HG02588 (cell line): ENCODE data around the gene RIN1.

ENCODE experiments used
- ATAC-seq: cut with Tn5 transposase; IDR thresholded peaks from one replicate; pipeline ENCODE4 v1.9.1; 2021; ENCODE audit warnings: mild to moderate bottlenecking, moderate library complexity; ENCODE audit not compliant: unreplicated experiment

Gene RIN1

DNA sequence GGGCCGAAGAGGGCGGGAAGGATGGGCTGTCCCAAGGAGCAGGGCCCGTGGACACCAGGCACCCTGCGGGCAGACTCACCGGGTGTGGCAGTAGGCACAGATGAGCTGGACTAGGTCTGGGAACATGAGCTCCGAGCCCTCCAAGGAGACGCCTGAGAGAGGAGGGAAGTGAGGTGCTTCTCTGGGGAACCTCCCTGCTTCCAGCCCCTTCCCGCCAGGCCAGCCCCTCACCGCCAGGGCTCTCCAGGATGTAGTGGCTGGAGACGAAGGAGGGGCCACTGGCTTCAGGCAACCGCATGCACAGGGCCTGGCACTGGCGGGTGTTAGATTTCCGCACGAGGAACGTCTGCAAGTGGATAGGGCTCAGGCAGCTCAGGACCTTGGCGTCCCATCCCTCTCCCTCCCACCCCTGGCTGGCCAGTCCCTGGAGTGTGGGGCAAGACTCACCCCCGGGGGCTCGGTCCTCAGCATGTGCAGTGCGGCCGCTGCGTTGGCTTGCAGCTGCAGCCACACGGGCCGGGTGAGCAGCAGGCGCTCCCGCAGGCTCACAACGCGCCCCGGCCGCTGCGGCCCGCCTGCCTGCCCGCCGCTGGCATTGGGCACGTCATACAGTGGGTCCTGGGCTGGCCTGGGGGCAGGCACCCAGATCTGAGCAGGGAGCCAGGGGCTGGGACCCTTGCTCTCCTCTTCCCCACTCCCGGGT is 552 bp downstream of the RIN1 start:
- no peak for ATAC-seq

DNA sequence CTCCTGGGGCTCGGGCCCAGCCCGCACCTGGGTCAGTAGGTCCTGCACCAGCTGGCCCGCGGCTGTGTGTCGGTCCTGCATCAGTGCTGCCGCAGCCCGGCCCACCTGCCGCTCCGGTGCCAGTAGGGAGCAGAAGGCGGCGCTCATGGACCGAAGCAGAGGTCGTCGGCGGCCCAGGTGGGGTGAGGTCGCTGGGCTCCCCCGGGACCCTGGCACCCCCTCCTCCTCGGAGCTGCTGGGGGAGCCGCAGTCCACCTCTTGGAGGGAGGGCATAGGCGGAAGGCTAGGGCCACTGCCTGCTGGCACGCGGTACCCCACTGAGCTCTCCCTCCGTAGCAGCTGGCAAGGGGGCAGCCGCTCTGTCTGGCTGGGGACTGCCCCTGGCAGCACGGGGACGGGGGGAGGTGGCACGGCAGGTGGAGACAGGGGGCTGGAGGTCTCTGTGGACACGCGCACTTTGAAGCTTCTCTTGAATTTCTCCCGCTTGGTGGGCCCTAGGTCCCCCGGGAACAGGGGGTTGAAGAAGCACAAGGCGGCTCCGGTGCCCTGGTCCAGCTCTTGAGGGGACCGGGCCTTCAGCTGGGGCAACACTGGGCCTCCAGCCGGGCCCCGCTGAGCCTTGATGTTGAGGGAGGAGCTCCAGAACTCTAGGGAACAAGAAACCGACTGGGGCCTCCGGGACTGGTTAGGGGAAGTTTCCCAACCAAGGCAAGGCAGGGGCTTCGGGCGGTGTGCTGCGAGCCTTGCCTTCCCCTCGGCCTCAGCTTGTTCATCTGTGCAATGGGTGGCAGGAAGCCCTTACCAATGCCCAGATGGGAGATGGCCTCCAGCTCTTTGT is 1.4 kb downstream of the RIN1 start:
- no peak for ATAC-seq

DNA sequence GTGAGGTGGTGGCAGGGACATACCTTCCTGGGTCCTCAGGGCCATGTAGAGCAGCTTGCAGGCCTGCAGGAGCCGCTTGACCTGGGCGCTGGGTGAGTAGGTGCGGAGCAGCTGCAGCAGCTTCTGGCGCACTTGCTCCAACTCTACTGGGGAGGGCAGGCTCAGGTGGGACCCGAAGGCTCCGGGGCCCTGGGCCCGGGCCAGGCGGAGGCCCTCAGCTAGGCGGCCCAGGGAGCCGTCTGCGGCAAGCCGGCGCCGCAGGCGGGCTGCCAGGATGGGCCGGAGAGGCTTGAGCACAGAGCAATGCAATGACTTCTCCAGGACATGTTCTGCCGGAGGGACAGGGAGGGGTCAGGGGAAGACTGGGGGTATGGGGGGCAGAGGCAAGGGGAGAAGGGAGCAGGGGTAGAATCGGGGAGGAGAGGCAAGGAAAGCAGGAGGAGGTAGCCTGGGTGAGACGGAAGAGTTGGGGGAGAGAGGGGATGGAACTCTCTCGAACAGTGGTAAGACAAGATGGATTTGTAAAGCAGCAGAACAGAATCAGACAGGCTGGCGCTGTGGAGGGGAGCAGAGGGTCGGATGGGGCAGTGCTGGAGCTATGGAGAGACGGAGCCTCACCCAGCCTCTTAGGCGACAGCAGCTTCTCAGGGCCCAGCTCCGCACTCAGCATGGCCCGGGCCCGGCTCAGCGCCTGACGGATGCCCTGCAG is 2.2 kb downstream of the RIN1 start:
- no peak for ATAC-seq

DNA sequence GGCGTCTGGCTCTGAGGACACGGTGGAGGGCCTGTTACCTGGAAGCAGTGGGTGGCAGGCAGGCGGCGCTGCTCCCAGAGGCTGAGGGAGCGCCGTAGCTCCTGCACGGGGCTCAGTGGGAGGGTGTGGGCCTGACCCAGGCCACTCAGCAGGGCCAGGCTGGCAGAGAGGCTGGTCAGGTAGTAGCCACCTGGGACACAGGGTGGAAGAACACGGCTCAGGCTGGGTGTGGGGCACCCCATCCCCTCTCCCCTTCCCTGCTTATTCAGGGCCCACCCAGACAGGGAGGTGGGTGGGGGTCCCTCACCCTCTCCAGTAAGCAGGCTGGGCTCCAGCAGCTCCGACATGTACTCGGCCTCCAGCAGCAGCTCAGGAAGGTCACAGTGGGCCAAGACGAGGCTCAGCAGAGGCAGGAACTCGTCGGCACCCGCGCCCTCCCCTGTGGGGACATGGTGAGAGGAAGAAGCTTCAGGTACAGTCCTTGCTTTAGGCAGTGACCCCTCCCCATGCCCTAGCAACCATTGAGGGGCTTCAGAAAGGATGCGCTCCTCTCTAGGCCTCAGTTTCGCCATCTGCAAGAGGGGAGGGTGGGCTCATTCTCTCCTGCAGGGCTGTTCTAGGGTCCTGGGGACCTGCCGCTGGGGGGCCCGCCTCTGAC is 2.9 kb downstream of the RIN1 start:
- no peak for ATAC-seq

DNA sequence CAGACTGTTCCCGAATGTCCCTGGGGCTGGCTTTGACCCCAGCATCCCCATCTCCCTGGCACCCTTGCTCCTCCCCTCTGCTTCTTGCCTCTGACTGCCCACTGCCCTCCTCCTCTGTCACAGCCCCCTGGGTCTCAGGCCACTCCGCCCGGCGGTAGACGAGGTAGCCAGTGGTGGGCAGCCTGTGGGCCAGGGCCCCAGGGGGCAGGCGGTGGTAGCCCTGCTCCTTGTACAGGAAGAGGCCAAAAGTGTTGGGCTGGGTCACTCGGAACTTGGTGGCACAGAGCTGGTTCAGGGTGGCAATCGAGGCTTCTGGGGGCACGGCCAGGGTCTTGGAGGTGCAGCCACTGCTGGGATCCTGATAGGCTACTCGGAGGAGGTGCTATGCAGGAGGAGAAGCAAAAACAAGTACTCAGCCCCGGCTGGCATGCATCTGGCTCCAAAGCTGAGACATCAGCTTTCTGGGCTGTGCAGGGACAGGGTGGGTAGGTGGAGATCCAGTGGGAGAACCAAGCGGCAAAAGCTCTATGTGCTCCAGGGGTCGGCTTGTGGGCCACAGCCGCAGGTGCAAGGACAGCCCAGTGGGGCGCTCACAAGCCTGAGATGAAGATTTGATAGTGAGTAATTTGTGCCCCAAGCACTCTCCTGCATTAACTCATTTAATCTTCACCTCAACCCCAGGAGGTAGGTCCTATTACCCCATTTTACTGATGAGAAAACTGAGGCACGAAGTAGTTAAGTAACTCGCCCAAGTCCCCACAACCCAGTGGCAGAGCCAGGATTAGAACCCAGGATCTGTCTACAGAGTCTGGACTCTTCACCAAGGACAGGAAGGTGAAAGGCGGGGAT is 3.6 kb downstream of the RIN1 start:
- no peak for ATAC-seq

DNA sequence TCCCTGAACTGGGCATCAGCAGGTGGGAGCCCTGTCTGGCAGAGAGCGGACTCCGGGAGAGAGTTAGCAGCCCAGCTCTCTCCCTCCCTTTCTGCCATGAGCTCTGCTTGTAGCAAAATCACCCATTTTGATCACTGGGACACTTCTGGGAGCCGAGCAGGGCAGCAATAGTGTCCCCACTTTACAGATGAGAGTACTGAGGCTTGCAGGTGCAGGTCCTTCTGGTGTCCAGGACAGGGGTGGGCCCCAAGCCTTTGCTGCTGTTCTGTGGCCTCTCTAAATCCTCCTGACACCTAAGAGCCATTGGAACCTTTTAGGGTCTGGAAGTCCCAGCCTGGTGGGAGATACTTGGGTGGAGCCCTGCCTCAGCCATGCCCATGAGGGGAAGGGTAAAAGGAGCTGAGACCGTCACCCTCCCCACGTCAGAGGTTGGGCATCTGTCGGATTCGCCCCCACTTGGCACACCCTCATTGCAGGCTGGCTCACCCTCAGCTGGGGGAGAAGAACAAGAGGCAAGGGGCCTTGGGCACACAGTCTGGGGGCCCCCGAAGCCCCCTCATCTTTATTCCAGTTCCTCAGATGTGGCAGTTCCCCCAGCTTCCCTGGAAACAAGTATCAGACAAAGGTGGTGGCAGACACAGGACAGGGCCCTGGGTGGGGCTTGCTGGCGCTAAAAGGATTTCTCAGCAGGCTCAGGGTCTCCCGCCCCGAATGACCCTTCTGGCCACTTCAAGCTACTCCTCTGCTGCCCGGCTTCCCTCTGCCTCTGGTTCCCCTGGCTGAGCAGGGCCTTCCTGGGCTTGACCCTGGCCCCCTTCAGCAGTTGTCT is 4.5 kb downstream of the RIN1 start:
- ATAC-seq, result no peak

DNA sequence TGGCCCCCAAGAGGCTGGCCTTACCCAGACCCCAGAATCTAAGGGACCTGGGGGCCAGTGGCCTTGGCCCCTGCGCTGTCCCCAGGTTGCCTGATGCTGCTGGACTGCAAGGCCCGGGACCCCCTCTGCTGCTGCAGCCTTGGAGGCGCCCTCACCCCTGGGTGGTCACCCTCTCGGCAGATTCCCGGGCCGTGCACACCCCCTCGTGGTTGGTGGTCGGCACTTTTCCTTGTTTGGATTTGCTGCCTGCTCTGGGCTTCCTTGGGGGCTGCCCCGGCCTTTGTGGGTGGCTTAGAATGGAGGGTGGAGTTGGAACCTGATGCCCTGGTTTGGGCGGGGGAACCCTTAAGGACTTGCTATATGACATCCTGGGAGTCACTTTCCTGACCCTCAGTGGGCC is 5.3 kb downstream of the RIN1 start:
- no peak for ATAC-seq

DNA sequence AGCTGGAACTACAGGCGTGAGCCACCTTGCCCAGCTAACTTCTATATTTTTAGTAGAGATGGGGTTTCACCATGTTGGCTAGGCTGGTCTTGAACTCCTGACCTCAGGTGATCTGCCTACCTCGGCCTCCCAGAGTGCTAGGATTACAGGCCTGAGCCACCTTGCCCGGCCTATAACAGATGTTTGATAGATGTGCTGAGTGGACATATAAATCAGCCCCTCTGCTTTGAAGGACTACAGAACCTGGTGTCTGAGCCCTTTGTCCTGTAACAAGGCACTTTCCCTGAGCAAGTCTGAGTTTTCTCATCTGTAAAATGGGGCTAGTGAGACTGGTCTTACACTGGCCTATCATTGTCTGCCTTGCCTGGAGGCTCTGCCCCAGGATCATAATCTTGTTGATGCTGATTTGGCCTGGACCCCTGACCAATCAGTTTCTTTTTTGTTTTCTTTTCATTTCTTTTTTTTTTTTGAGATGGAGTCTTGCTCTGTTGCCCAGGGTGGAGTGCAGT is 7.0 kb downstream of the RIN1 start:
- no peak for ATAC-seq

DNA sequence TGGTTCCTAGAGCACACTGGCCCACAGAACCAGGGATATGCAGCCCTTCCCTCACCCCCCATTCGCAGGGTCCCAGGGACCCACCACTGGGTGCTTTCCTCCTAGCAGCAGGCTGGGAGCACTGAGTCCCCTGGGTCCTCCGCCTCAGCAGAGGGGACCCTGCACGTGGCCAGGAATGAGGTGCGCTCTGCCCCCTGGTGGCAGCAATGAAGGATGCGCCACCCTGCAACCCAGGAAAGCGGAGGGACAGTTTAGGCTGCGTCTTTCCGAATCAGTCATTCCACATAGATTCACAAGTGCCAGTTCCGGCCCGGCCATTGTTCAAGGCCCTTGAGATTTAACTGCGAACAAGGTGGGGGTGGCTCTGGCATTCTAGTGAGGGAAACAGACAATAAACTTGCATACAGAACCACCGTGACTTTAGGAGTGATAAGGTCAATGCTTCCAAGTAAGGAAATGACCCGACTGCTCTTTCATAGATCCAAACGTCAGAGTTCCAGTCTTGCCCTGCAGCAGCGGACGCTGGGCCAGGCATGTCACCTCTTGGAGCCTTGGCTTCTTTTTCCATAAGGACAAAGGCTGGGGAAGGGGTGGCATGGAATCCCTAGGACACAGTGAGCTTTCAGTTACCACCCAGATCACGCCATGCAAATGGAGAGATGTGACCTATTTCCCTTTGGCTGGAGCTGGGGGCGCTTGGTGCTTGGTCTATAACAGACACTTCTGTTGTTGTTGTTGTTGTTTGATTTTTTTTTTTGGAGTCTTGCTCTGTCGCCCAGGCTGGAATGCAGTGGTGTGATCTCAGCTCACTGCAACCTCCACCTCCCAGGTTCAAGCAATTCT is 7.7 kb downstream of the RIN1 start:
- no peak for ATAC-seq

DNA sequence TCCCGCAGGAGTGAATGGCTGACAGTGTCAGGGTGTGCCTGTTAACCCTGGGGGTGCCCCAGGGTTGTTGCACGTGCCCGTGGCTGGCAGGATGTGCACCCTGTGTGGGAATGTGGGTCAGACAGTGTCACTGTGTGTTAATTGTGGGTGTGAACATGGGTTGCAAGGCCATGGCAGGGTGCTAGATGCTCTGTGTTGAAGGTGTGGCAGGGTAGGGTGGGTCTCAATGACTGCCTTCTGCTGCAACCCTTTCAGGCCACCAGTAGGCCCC is 8.3 kb downstream of the RIN1 start:
- ATAC-seq, result no peak

DNA sequence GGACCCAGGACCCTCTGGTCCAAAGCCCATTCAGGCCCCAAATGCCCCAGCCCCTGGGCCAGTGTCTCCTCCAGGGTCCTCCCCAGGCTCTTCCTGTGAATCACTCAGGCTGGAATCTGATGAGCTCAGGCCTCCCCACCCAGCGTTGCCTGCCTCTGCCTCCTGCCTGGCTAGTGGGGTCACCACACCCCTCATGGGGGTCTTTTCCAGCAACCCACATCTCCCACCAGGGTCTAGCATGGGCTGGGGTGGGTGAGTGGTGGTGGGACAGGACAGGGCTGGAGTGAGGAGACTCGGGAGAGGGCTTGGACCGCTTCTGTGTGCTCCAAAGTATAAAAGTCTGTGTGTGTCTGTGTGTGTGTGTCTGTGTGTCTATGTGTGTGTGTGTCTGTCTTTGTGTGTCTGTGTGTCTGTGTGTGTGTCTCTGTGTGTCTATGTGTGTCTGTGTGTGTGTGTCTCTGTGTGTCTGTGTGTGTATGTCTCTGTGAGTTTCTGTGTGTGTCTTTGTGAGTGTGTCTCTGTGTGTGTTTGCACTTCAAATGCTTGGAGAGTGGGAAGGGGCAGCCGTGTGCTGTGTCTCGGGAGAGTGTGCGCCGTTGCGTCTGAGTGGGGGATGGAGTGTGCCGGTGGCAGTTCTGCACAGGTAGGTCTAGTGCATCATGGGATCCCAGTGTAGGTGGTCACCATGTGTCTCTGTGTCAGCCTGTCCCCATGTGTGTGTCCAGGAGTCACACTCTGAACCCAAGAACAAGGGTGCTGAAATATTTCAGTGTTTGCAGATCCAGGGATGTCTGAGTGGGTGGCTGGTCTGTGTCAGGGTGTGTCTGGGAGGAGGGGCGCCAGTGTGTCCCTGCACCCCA is 8.8 kb downstream of the RIN1 start:
- no peak for ATAC-seq

DNA sequence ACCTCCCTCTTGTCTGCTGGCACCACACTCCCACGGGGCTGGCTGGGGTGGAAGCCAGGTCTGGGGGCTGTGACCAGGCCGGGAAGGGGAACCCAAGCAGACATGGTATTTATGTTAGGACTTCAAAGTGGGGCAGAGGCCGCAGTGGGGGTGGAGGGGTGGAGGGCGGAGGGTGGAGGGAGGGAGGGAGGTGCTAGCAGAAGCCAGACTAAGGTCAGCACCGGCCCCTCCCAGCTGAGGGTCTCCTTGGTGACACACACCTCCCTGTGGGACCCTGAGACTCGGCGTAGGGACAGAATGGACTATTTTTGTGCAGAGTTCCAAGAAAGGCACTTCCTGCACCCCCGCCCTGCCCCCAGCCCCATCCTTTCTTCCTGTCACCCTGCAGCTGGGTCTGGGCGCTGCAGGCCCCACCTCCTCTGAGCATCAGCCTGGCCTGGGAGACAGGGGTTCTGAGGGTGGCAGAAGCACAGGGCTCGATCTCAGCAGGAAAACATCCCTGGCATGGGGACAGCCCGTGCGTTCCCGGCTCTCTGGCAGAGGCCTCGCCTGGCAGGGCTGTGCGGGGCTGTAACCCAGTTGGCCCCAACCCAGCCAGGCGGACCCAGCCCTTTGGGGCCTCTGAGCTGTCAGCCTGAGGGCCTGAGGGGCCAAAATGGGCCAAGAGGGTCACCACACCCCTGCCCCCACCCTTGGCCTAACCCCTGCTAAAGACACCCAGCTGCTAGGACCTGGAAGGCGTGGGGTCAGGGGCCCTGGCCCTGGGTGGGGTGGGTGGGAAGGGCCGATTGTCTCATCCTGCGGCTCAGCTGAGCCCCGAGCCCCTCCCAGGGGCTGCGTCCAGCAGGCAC is 9.7 kb downstream of the RIN1 start:
- ATAC-seq, result no peak

DNA sequence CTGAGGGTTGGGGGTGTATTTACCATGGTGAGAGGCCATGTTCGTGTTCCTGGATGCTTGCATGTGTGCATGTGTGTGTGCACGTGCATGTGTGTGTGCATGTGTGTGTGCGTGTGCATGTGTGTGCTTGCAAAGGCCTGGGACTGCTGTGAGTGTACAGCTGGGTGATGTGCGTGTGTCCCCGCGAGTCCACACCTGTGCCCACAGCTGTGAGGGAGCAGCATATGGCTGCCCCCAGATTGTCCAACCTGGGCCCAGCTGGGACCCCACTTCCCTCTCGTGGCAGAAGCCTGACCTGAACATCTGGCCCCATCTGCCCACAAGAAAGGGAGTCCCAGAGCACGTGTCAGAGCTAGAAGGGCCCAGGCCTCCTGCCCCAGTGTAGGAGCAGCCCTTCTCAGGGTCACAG is 11.0 kb downstream of the RIN1 start:
- no peak for ATAC-seq

DNA sequence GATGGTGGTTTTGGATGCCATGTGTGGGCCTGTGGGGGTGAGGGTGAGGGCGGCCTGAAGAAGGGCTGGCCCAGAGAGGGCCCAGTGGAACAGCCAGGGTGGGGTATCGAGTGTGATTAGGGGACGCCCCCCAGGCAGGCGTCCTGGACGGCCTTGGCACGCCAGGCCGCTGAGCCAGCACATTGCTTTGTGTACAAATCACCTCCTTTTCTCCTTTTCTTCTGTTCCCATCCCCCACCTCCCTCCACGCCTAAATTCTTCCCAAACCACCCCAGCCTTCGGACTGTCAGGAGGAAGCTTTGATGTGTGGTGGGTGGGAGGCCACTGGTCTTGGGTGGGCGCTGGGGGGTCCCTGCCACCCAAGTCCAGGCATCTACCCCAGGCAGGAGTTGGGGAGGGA is 11.6 kb downstream of the RIN1 start:
- ATAC-seq, result no peak

DNA sequence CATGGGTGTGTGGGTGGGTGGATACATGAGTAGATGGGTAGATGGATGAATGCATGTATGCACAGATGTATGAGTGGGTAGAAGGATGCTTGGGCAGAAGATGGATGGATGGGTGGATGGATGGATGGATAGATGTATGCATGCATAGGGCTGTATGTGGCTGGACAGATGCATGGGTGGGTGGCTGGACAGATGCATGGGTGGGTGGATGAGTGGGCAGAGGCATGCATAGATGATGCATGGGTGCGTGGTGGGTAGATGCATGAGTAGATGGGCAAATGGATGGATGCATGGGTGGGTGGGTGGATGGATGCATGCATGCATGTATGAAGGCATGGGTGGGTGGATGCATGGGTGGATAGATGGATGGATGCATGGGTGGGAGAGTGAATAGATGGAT is 12.6 kb downstream of the RIN1 start:
- no peak for ATAC-seq

DNA sequence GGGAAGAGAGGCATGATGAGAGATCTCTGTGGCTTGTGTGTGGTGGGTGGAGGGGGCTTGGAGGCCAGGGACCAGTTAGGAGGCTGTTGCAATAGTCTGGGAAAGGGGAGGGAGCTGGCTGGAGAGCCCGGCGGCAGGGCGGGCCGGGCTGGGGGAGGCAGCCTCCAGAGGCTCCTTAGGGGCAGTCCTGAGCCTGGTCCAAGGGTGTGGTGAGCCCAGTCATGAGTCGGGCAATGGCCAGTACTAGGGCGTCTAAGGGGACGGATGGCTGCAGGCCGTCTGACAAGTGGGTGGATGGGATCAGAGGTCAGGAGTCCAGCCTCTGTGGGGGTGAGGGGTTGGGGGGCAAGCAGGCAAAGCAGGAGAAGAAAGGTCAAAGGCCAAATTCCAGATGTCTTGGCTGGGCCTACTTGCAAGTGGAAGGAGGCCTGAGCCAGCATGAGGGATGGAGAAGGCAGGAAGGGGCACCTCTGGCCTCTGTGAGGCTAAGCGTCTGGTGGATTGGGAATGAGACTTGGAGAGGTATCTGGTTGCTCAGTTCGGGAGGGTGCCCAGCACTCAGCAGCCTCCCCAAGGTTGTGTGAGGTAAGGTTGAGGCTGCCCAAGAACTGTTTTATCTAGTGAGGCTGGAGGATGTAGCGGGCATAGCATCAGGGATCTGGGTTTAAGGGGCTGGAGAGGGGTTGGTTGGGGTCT is 13.4 kb downstream of the RIN1 start:
- ATAC-seq, result no peak
